Measurements from ENCODE around the gene SMIM45.

Gene SMIM45

GRCh38 chr22:41915786-41916493 lies 36.0 kb upstream of the SMIM45 start:
- DNase-seq (ENCODE audit: low read depth, low spot score): no peak

- DNase-seq (ENCODE audit: low read depth, low spot score): no peak
Measured at GRCh38 chr22:41916745-41917358, 35.1 kb upstream of the SMIM45 start.

- no peak for DNase-seq (ENCODE audit: low read depth, low spot score)
Measured at GRCh38 chr22:41917375-41917902, 34.5 kb upstream of the SMIM45 start.

- DNase-seq (ENCODE audit: low read depth, low spot score): no peak
Measured at GRCh38 chr22:41917903-41918791, 33.8 kb upstream of the SMIM45 start.

- peak; percentile 31 for DNase-seq (ENCODE audit: low read depth, low spot score)
Measured at GRCh38 chr22:41919357-41920224, 32.4 kb upstream of the SMIM45 start.

GRCh38 chr22:41920271-41920976 lies 31.5 kb upstream of the SMIM45 start:
- DNase-seq (ENCODE audit: low read depth, low spot score): no peak

- DNase-seq (ENCODE audit: low read depth, low spot score): no peak
Measured at GRCh38 chr22:41922328-41922727, 29.6 kb upstream of the SMIM45 start.

- no peak for DNase-seq (ENCODE audit: low read depth, low spot score)
Measured at GRCh38 chr22:41922940-41923594, 28.9 kb upstream of the SMIM45 start.

GRCh38 chr22:41923595-41924276 lies 28.2 kb upstream of the SMIM45 start:
- no peak for DNase-seq (ENCODE audit: low read depth, low spot score)

- peak; percentile 89 for DNase-seq (ENCODE audit: low read depth, low spot score)
Measured at GRCh38 chr22:41925783-41926460, 26.0 kb upstream of the SMIM45 start.

- DNase-seq (ENCODE audit: low read depth, low spot score): peak; percentile 49
Measured at GRCh38 chr22:41927813-41928212, 24.1 kb upstream of the SMIM45 start.

GRCh38 chr22:41928593-41929417 lies 23.1 kb upstream of the SMIM45 start:
- no peak for DNase-seq (ENCODE audit: low read depth, low spot score)

- no peak for DNase-seq (ENCODE audit: low read depth, low spot score)
Measured at GRCh38 chr22:41929418-41929810, 22.5 kb upstream of the SMIM45 start.

- no peak for DNase-seq (ENCODE audit: low read depth, low spot score)
Measured at GRCh38 chr22:41931701-41932269, 20.2 kb upstream of the SMIM45 start.

GRCh38 chr22:41932353-41932752 lies 19.6 kb upstream of the SMIM45 start:
- DNase-seq (ENCODE audit: low read depth, low spot score): no peak

GRCh38 chr22:41933411-41934177 lies 18.4 kb upstream of the SMIM45 start:
- DNase-seq (ENCODE audit: low read depth, low spot score): no peak

All from ELF-1 (cell line).